HEK293 (cell line): Measurements from ENCODE around the gene SNTN.

Experiments used
- CTCF ChIA-PET: fragments of 350-600 bp; formaldehyde crosslinking; extraction: SDS; loops from one replicate; lab custom pipeline; 2021; ENCODE audit warnings: antibody characterized with exemption; lab: Yijun Ruan, JAX
- POLR2A ChIA-PET: fragments of 300-600 bp; formaldehyde crosslinking; extraction: SDS; loops from one replicate; lab custom pipeline; 2020; ENCODE audit warnings: antibody characterized with exemption, inconsistent platforms; lab: Yijun Ruan, JAX
- H3K27ac ChIP-seq: fragments of 200-500 bp; sonication (Bioruptor generic); 2 replicates; pipeline ENCODE4 v1.5.1; 2014; ENCODE audit warnings: low read depth, low read length, control low read depth, inconsistent platforms; ENCODE audit errors: extremely low read depth
- H3K36me3 ChIP-seq, 2 experiments: fragments of 200-500 bp in 1 of 2; sonication (Bioruptor generic) in 1 of 2; 1 replicate in 1 of 2; 2 replicates in 1 of 2; pipeline ENCODE4 v1.5.1; 2014 to 2017; ENCODE audit warnings: inconsistent platforms in 2 of 2, low read length in 2 of 2; ENCODE audit not compliant: control insufficient read depth in 2 of 2, insufficient read depth in 1 of 2
- H3K4me1 ChIP-seq: fragments of 200-500 bp; sonication (Bioruptor generic); 2 replicates; pipeline ENCODE4 v1.5.1; 2014; ENCODE audit warnings: mild to moderate bottlenecking, low read length, inconsistent platforms; ENCODE audit not compliant: control insufficient read depth, insufficient read depth
- H3K4me3 ChIP-seq: 2 replicates; pipeline ENCODE4 v1.5.1; 2011; ENCODE audit warnings: low read depth, mild to moderate bottlenecking, control low read depth, low read length, moderate library complexity
- H3K9me3 ChIP-seq: fragments of 200-500 bp; sonication (Bioruptor generic); 2 replicates; pipeline ENCODE4 v1.5.1; 2014; ENCODE audit warnings: low read depth, low read length, inconsistent platforms; ENCODE audit not compliant: control insufficient read depth, insufficient read depth
- KLF16 ChIP-seq: fragments of 450-650 bp; formaldehyde crosslinking; IDR thresholded peaks from 2 replicates; pipeline ENCODE4 v1.5.1; 2017; ENCODE audit warnings: missing biosample characterization, missing genetic modification characterization
- KLF7 ChIP-seq: fragments of 450-650 bp; formaldehyde crosslinking; IDR thresholded peaks from 2 replicates; pipeline ENCODE4 v1.5.1; 2016; ENCODE audit warnings: missing biosample characterization, missing genetic modification characterization, borderline replicate concordance
- KLF9 ChIP-seq: fragments of 450-650 bp; formaldehyde crosslinking; IDR thresholded peaks from 2 replicates; pipeline ENCODE4 v1.5.1; 2016; ENCODE audit warnings: missing biosample characterization, missing genetic modification characterization, low read depth
- SALL2 ChIP-seq: fragments of 450-650 bp; formaldehyde crosslinking; IDR thresholded peaks from 2 replicates; pipeline ENCODE4 v1.5.0; 2017; ENCODE audit warnings: missing biosample characterization, mild to moderate bottlenecking, missing genetic modification characterization, borderline replicate concordance
- WT1 ChIP-seq: fragments of 450-650 bp; formaldehyde crosslinking; IDR thresholded peaks from 2 replicates; pipeline ENCODE4 v1.5.1; 2016; ENCODE audit warnings: missing biosample characterization, missing genetic modification characterization
- YY2 ChIP-seq: fragments of 450-650 bp; formaldehyde crosslinking; IDR thresholded peaks from 2 replicates; pipeline ENCODE4 v1.5.1; 2016; ENCODE audit warnings: missing biosample characterization, missing genetic modification characterization
- ZBTB21 ChIP-seq: fragments of 450-650 bp; formaldehyde crosslinking; IDR thresholded peaks from 2 replicates; pipeline ENCODE4 v1.5.1; 2017; ENCODE audit warnings: missing biosample characterization, missing genetic modification characterization
- ZBTB48 ChIP-seq: fragments of 450-650 bp; formaldehyde crosslinking; IDR thresholded peaks from 2 replicates; pipeline ENCODE4 v1.5.1; 2016; ENCODE audit warnings: missing biosample characterization, missing genetic modification characterization
- ZFHX2 ChIP-seq: fragments of 450-650 bp; formaldehyde crosslinking; conservative IDR thresholded peaks from 2 replicates; pipeline ENCODE4 v1.5.1; 2016; ENCODE audit warnings: missing biosample characterization, missing genetic modification characterization
- ZFP37 ChIP-seq: fragments of 450-650 bp; formaldehyde crosslinking; IDR thresholded peaks from 2 replicates; pipeline ENCODE4 v1.5.1; 2016; ENCODE audit warnings: missing biosample characterization, missing genetic modification characterization
- ZFP69B ChIP-seq: fragments of 450-650 bp; formaldehyde crosslinking; IDR thresholded peaks from 2 replicates; pipeline ENCODE4 v1.5.1; 2016; ENCODE audit warnings: missing biosample characterization, missing genetic modification characterization
- ZNF133 ChIP-seq: fragments of 450-650 bp; formaldehyde crosslinking; IDR thresholded peaks from 2 replicates; pipeline ENCODE4 v1.5.1; 2016; ENCODE audit warnings: missing biosample characterization, missing genetic modification characterization
- ZNF155 ChIP-seq: fragments of 450-650 bp; formaldehyde crosslinking; IDR thresholded peaks from 2 replicates; pipeline ENCODE4 v1.5.1; 2016; ENCODE audit warnings: missing biosample characterization, missing genetic modification characterization
- ZNF214 ChIP-seq: fragments of 450-650 bp; formaldehyde crosslinking; IDR thresholded peaks from 2 replicates; pipeline ENCODE4 v1.5.1; 2017; ENCODE audit warnings: missing biosample characterization, mild to moderate bottlenecking, missing genetic modification characterization, borderline replicate concordance
- ZNF362 ChIP-seq: fragments of 450-650 bp; formaldehyde crosslinking; IDR thresholded peaks from 2 replicates; pipeline ENCODE4 v1.5.1; 2016; ENCODE audit warnings: missing biosample characterization, missing genetic modification characterization
- ZNF398 ChIP-seq: fragments of 450-650 bp; formaldehyde crosslinking; IDR thresholded peaks from 2 replicates; pipeline ENCODE4 v1.5.1; 2017; ENCODE audit warnings: missing biosample characterization, missing genetic modification characterization
- ZNF530 ChIP-seq: fragments of 450-650 bp; formaldehyde crosslinking; IDR thresholded peaks from 2 replicates; pipeline ENCODE4 v1.5.1; 2016; ENCODE audit warnings: low read depth, missing biosample characterization, missing genetic modification characterization
- ZNF544 ChIP-seq: fragments of 450-650 bp; formaldehyde crosslinking; IDR thresholded peaks from 2 replicates; pipeline ENCODE4 v1.5.0; 2017; ENCODE audit warnings: missing biosample characterization, missing genetic modification characterization
- ZNF610 ChIP-seq: fragments of 450-650 bp; formaldehyde crosslinking; IDR thresholded peaks from 2 replicates; pipeline ENCODE4 v1.5.1; 2016; ENCODE audit warnings: missing biosample characterization, missing genetic modification characterization, borderline replicate concordance
- ZNF626 ChIP-seq: fragments of 450-650 bp; sonication (Bioruptor Pico); formaldehyde crosslinking; IDR thresholded peaks from 2 replicates; pipeline ENCODE4 v1.5.1; 2018; ENCODE audit warnings: missing biosample characterization, missing genetic modification characterization, inconsistent platforms
- ZNF658 ChIP-seq: fragments of 450-650 bp; formaldehyde crosslinking; IDR thresholded peaks from 2 replicates; pipeline ENCODE4; 2016; ENCODE audit warnings: missing biosample characterization, missing genetic modification characterization
- ZNF664 ChIP-seq: fragments of 450-650 bp; formaldehyde crosslinking; IDR thresholded peaks from 2 replicates; pipeline ENCODE4 v1.5.1; 2016; ENCODE audit warnings: missing biosample characterization, missing genetic modification characterization
- ZNF768 ChIP-seq: fragments of 450-650 bp; formaldehyde crosslinking; IDR thresholded peaks from 2 replicates; pipeline ENCODE4 v1.5.1; 2018; ENCODE audit warnings: missing biosample characterization, mild to moderate bottlenecking, missing genetic modification characterization
- ZSCAN16 ChIP-seq: fragments of 450-650 bp; formaldehyde crosslinking; IDR thresholded peaks from 2 replicates; pipeline ENCODE4 v1.5.1; 2016; ENCODE audit warnings: missing biosample characterization, missing genetic modification characterization
- ZSCAN23 ChIP-seq: fragments of 450-650 bp; formaldehyde crosslinking; IDR thresholded peaks from 2 replicates; pipeline ENCODE4 v1.5.1; 2016; ENCODE audit warnings: missing biosample characterization, missing genetic modification characterization

SNTN gene

DNA sequence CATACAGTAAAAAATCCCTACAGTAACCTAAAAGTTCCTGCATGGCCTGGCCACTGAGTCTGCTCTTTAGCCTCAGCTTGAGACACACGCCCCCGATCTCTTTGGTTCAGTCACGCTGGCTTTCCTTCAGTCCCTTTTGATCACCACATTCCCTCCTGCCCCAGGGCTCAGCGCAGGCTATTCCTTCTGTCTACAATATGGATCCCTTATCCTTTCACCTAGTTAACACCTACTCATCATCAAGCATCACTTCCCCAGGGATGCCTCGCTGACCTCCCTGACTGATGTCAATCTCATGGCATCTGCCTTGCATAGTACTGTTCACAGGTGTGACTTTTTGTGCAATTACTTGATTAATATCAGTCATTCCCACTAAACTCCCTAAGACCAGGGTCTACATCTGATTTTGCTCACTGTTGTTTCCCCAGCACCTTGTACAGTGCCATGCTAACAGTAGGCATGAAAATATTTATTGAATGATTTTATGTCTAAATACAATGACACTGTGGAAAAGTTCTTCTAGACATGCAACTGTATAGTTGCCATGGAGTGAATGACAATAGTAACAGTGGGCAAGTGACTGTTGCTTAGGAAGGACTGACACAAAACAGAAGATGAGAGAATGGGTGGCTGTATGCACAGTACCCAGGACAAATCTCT is at the start of gene SNTN:
Gene SNTN (plus strand): TSS at position 610 of the 660 bp plus-strand sequence. CDS start 13 bp downstream, at position 623.
- no peak within 1 kb of the TSS for H3K27ac ChIP-seq
- no peaks in the 10 kb centered on the region for H3K9me3 ChIP-seq
- H3K4me3 ChIP-seq = no peak within 1 kb of the TSS
- ChIA-PET CTCF (no interaction called here), POLR2A (no interaction called here)
- no peaks in the 10 kb centered on the region for H3K36me3 ChIP-seq
- no peaks in the 10 kb centered on the region for H3K4me1 ChIP-seq
- TF ChIP-seq ZBTB21 (tag by site-specific recombination) (no peak), KLF7 (no peak), ZNF133 (tag by site-specific recombination) (no peak), ZNF658 (tag by site-specific recombination) (no peak), WT1 (no peak), KLF9 (tag by site-specific recombination) (no peak), ZFP69B (tag by site-specific recombination) (no peak), ZSCAN16 (no peak), KLF16 (tag by site-specific recombination) (no peak), ZNF768 (tag by site-specific recombination) (no peak), YY2 (tag by site-specific recombination) (no peak)

GRCh38 chr3:63607716-63608115 is 44.8 kb upstream of the SNTN start:
- Histone ChIP-seq H3K27ac (no peak overlapping the region), H3K4me1 (no peaks in the 10 kb centered on the region), H3K36me3 (no peaks in the 10 kb centered on the region), H3K9me3 (no peaks in the 10 kb centered on the region), H3K4me3 (no peak overlapping the region)
- CTCF ChIA-PET = no interaction called here
- POLR2A ChIA-PET = no interaction called here
- no peak for TF ChIP-seq SALL2 (tag by site-specific recombination)
- no peak for TF ChIP-seq ZNF664 (tag by site-specific recombination)
- no peak for TF ChIP-seq ZNF768 (tag by site-specific recombination)
- no peak for TF ChIP-seq ZBTB48 (tag by site-specific recombination)
- TF ChIP-seq ZNF133 (tag by site-specific recombination) = no peak
- no peak for TF ChIP-seq ZFP37 (tag by site-specific recombination)
- TF ChIP-seq ZNF530 (tag by site-specific recombination) = no peak
- TF ChIP-seq ZNF544 = no peak
- TF ChIP-seq KLF9 (tag by site-specific recombination) = no peak

DNA sequence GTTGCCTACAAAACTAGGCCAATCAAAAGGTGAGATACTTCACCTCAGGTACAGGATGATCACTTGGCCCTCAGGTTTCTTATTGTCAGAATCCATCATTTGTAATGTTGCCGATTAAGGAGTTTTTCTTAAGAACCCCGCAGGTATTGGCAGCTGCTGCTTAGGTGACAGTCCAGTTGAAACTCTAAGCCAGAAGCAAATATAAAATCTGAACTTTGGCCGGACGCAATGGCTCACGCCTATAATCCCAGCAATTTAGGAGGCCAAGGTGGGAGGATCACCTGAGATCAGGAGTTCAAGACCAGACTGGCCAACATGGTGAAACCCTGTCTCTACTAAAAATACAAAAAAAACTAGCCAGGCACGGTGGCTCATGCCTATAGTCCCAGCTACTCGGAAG is 43.1 kb upstream of the SNTN start:
- Histone ChIP-seq H3K4me3 (no peak overlapping the region), H3K27ac (no peak overlapping the region), H3K36me3 (no peaks in the 10 kb centered on the region)
- CTCF ChIA-PET = no interaction called here
- TF ChIP-seq ZNF626 (tag by site-specific recombination) = no peak
- no peak for TF ChIP-seq ZFHX2
- no peak for TF ChIP-seq ZNF362 (tag by site-specific recombination)
- TF ChIP-seq ZNF214 (tag by site-specific recombination) = no peak
- TF ChIP-seq ZNF610 (tag by site-specific recombination) = no peak
- no peak for TF ChIP-seq ZNF155 (tag by site-specific recombination)
- TF ChIP-seq ZSCAN23 (tag by site-specific recombination) = no peak
- no peak for TF ChIP-seq ZNF398 (tag by site-specific recombination)
- TF ChIP-seq, all 188 proteins: peak for 0
- POLR2A ChIA-PET = no interaction called here
- Histone ChIP-seq H3K4me1 (no peaks in the 10 kb centered on the region), H3K9me3 (no peaks in the 10 kb centered on the region)
